ENCODE measurements around the gene LTBP1.

DNA sequence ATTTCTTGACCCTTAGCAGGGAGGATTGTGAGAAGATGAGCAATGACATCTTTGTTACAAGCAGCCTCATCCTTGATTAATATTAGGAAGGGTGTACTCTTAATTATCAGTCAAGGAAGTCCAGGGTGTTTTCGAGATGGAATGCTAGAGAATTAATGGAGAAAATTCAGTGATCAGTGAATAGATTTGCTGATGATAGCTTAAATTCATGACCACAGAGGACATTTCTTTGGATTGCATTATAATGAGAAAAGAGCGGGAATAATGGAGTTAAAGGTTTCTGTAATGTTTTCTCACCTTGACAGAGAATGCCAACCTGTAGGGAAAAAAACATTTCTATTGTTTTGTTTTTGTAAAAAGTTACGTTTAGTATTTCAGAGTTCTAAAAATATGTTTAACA, 249.9 kb downstream of the LTBP1 start:
- TF ChIP-seq, protein P1, sequence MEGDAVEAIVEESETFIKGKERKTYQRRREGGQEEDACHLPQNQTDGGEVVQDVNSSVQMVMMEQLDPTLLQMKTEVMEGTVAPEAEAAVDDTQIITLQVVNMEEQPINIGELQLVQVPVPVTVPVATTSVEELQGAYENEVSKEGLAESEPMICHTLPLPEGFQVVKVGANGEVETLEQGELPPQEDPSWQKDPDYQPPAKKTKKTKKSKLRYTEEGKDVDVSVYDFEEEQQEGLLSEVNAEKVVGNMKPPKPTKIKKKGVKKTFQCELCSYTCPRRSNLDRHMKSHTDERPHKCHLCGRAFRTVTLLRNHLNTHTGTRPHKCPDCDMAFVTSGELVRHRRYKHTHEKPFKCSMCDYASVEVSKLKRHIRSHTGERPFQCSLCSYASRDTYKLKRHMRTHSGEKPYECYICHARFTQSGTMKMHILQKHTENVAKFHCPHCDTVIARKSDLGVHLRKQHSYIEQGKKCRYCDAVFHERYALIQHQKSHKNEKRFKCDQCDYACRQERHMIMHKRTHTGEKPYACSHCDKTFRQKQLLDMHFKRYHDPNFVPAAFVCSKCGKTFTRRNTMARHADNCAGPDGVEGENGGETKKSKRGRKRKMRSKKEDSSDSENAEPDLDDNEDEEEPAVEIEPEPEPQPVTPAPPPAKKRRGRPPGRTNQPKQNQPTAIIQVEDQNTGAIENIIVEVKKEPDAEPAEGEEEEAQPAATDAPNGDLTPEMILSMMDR (IDR thresholded peaks at IDR 0.05; ENCODE audit: insufficient read depth, low read depth, low read length), result no peak
- no peak for TF ChIP-seq EZH2 (IDR thresholded peaks at IDR 0.05; ENCODE audit: insufficient read depth, low read length)

Data from astrocyte (in vitro differentiated cells and primary cell).